Spinal cord (tissue), 10 donors: ENCODE results near the gene ABL1. TPM values are rescaled to one million over a fixed set of nuclear protein-coding genes. Genes with fewer than 3 reads are reported as not detected.
"Not testable (repeated sequence)": the region's sequence is repeated elsewhere in the genome, so short reads cannot be mapped to it uniquely, and the experiment has no call there.

ENCODE experiments used
- DNase-seq, 6 donors: peaks; one replicate each; pipeline versions ENCODE4 v3.0.0 to v3.0.0-alpha.2; 2013 to 2015; ENCODE audit warnings: low spot score in 6 of 6, low read depth in 4 of 6
- H3K27ac ChIP-seq: one replicate; pipeline ENCODE4 v1.5.1; 2013; ENCODE audit warnings: low read depth, low read length, control low read depth
- H3K27me3 ChIP-seq: one replicate; pipeline ENCODE4 v1.6.1; 2013; ENCODE audit warnings: low read length; ENCODE audit not compliant: control insufficient read depth, insufficient read depth
- H3K36me3 ChIP-seq: one replicate; pipeline ENCODE4 v1.6.1; 2013; ENCODE audit warnings: low read length; ENCODE audit not compliant: control insufficient read depth, insufficient read depth
- H3K4me1 ChIP-seq: one replicate; pipeline ENCODE4 v1.6.1; 2013; ENCODE audit warnings: low read length; ENCODE audit not compliant: control insufficient read depth, insufficient read depth
- H3K4me3 ChIP-seq: one replicate; pipeline ENCODE4 v1.5.1; 2013; ENCODE audit warnings: low read depth, low read length, control low read depth
- H3K9me3 ChIP-seq: one replicate; pipeline ENCODE4 v1.6.1; 2013; ENCODE audit warnings: low read length; ENCODE audit not compliant: control insufficient read depth, insufficient read depth
- WGBS: methylation state at CpG from one replicate; pipeline ENCODE4 v1.1.5; 2013; ENCODE audit warnings: missing lambda C conversion rate; ENCODE audit not compliant: insufficient coverage; 5-methylcytosine and 5-hydroxymethylcytosine counted together
- polyA plus RNA-seq, 2 donors: library from polyadenylated mRNA; unstranded; fragments of 120-200 nt; gene quantifications; one replicate each; pipeline ENCODE4 v1.2.1, GENCODE V29; 2013; ENCODE audit not compliant: insufficient read length in 2 of 2
- total RNA-seq, 2 donors: library from RNA; depleted of rRNA in 1 of 2; stranded (reverse); fragments of 120-200 nt in 1 of 2; fragments of >200 nt in 1 of 2; gene quantifications; one replicate each; pipeline versions ENCODE4 v1.2.3 to v1.2.4, GENCODE V29; 2013 to 2014
- donor health status: healthy.

ABL1 gene
- total and polyA plus RNA-seq, 4 donors, result 36.6 to 72.7 (median 63.6) TPM

DNA sequence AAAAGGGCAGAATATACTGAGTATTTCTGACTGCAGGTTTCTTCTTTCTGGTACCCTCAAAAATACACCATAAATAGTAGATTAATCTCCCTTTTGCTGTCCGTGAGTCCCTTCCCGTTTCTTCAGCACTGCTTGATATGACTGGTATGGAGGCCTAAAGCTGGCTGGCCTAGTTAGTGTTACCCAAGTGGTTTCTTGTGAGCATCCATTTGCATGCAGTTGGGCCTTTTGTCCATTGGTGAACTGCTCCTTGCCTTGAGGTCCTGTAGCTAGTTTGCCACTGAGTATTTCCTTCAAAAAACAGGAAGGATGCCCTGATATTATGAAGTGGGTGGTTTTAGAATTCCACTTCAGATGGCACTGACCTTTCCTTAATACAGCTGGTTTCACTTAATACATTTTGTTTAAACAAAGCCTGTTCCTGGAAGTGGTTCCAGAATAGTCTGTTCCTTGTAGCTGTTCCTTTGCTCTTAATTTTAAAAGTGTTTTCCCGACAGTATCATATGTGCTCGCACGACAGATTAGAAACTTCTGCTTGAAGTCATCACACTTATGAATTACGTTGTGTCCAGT lies 40.0 kb upstream of the ABL1 start:
- Histone ChIP-seq H3K4me3 (no peak overlapping the region), H3K27ac (no peak overlapping the region), H3K9me3 (no peaks in the 10 kb centered on the region), H3K27me3 (no peaks in the 10 kb centered on the region), H3K4me1 (no peaks in the 10 kb centered on the region), H3K36me3 (no peaks in the 10 kb centered on the region)
- DNase-seq, result no peak
- WGBS, result 80% methylated on average over 1 of the region's 6 CpGs

DNA sequence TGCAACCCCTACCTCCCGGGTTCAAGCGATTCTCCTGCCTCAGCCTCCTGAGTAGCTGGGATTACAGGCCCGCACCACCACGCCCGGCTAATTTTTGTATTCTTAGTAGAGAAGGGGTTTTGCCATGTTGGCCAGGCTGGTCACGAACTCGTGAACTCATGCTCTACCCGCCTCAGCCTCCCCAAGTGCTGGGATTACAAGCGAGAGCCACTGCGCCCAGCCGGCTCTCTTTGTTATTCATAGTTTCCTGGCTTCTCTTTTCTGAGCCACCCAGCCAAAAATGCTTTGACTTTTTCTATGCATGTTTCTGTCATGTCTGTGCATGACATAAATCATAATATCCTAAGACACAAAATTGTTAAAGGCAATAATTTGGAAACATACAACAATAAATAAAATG lies 31.9 kb upstream of the ABL1 start:
- DNase-seq, H3K27me3 ChIP-seq, H3K4me1 ChIP-seq, H3K4me3 ChIP-seq, H3K36me3 ChIP-seq, H3K9me3 ChIP-seq, H3K27ac ChIP-seq: not testable (repeated sequence)
- WGBS, result 82% methylated on average over 6 of the region's 11 CpGs

DNA sequence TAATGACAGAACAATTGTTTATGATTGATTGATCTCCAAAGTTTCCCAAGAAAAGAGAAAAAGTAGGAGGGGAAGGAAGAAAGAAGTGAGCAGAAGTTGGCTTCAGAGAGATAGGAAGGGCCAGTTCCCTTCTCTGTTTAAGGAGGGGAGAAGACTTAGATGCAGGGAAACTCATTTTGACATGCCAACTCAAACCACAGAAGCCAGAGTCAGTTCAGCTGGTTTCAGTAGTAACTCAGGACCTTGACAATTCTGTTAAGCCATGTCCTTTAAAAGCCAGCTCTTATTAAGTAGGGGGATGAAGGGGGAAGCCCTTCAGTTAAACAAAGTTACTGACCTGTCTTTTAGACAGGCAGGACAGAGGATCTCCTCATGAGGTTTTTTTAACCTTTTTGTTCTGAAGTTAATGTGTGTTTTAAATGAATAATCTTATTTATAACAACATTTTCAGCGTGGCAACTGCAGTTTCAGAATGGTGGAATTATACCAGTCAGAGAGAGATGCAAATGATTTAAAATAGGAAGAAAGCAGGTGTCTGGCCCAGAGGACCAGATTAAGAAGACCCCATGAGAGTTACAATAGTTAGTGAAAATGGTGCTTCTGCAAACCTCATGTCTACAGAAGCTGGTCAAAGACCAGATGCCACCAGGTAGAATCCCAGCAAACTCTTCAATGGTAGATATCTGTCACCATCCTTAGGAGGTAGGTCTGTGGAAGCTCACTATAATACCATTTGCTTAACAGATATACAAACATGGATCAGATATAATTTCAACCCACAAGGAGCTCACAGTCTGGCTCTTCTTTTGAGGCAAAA lies 29.3 kb upstream of the ABL1 start:
- H3K27ac ChIP-seq, result no peak overlapping the region
- peak in 1 of 6 donors; percentile 16 for DNase-seq

DNA sequence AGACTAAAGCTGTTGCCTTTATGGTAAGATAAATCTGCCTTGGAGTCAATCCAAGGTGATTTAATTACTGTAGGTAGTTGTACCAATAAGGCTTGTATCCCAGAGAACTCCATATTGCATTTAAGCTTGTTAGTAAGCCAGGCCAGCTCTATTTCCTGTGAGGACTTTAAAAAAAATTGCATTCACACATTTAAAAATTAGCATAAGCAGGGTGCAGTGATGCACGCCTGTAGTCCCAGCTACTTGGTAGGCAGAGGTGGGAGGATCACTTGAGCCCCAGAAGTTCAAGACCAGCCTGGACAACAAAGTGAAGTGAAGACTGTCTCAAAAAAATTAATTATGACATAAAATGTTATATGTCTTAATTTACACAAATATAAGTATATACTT lies 28.7 kb upstream of the ABL1 start:
- Histone ChIP-seq H3K9me3 (no peaks in the 10 kb centered on the region), H3K4me3 (no peak overlapping the region), H3K27me3 (no peaks in the 10 kb centered on the region), H3K27ac (no peak overlapping the region), H3K4me1 (no peaks in the 10 kb centered on the region), H3K36me3 (no peaks in the 10 kb centered on the region)
- DNase-seq, result peak in 2 of 6 donors; percentile 33 to 70
- WGBS, result no CpG with 5 or more reads among the region's 1 CpG

More for the DNA sequence above, 29.3 kb upstream of the ABL1 start:
- no CpG with 5 or more reads among the region's 1 CpG for WGBS
- Histone ChIP-seq H3K9me3 (no peaks in the 10 kb centered on the region), H3K4me3 (no peak overlapping the region), H3K4me1 (no peaks in the 10 kb centered on the region), H3K36me3 (no peaks in the 10 kb centered on the region), H3K27me3 (no peaks in the 10 kb centered on the region)

DNA sequence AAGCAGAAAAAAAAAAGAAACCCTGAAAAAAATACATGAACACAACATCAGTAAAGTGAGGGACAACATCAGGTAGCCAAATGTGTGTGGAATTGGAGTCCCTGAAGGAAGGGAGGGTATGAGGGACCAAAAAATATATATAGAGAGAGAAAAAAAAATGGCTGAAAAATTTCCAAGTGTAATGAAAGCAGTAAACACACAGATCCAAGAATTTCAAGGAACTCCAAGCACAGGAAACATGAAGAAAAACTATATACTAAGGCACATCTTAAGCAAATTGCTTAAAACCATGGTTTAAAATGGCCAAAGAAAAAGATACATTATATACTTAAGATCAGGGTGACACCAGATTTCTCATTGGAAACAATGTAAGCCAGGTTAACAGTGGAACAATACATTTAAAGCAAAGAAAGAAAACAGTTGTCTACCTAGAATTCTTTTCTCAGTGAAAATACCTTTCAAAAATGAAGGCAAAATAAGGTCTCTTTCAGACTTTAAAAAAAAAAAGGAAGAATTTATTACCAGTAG lies 24.4 kb upstream of the ABL1 start:
- Histone ChIP-seq H3K27ac (no peak overlapping the region), H3K27me3 (no peaks in the 10 kb centered on the region), H3K4me1 (no peaks in the 10 kb centered on the region), H3K4me3 (no peak overlapping the region), H3K36me3 (no peaks in the 10 kb centered on the region), H3K9me3 (no peaks in the 10 kb centered on the region)
- DNase-seq, result no peak

DNA sequence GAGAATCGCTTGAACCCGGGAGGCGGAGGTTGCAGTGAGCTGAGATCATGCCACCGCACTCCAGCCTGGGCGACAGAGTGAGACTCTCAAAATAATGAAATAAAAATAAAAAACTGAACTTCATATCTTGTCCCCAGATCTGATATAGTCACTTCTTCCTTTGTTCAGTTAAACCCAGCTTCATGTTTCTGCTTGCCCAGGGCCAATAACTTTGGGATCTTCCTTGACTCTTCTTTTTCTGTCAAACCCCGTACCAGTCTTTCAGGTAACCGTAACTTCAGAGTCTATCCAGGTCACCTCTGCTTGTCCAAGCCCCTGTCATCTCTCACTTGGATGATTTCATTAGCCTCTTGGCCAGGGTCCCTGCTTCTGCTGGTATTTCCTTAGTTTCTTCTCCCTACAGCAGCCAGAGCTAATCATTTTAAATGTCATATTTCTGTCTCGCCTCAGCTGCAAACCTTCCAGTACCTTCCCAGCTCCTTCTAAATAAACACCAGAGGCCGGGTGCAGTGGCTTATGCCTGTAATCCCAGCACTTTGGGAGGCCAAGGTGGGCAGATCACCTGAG lies 19.7 kb upstream of the ABL1 start:
- Histone ChIP-seq H3K9me3 (no peaks in the 10 kb centered on the region), H3K27me3 (no peaks in the 10 kb centered on the region), H3K27ac (no peak overlapping the region), H3K4me3 (no peak overlapping the region), H3K4me1 (no peaks in the 10 kb centered on the region), H3K36me3 (no peaks in the 10 kb centered on the region)
- WGBS, result 96% methylated on average over 4 of the region's 9 CpGs
- no peak for DNase-seq

DNA sequence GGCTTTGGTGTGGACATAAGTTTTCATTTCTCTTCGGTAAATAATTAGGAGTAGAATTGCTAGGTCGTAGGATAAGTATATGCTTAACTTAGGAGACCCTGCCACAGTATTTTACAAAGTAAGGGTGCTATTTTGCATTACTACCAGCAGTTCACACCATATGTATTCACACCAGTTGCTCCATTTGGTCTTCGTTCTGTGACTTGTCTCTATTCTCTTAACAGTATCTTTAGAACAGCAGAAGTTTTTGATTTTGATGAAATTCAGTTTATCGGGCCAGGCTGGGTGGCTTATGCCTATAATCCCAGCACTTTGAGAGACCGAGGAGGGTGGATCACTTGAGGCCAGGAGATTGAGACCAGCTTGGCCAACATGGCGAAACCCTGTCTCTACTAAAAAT lies 17.1 kb upstream of the ABL1 start:
- H3K27me3 ChIP-seq, result no peaks in the 10 kb centered on the region
- H3K4me1 ChIP-seq, result peaks cover 5% of the 10 kb centered on the region
- H3K4me3 ChIP-seq, result no peak overlapping the region
- no peaks in the 10 kb centered on the region for H3K36me3 ChIP-seq
- no peak for DNase-seq
- H3K27ac ChIP-seq, result no peak overlapping the region
- 93% methylated on average over 2 of the region's 6 CpGs for WGBS
- no peaks in the 10 kb centered on the region for H3K9me3 ChIP-seq

DNA sequence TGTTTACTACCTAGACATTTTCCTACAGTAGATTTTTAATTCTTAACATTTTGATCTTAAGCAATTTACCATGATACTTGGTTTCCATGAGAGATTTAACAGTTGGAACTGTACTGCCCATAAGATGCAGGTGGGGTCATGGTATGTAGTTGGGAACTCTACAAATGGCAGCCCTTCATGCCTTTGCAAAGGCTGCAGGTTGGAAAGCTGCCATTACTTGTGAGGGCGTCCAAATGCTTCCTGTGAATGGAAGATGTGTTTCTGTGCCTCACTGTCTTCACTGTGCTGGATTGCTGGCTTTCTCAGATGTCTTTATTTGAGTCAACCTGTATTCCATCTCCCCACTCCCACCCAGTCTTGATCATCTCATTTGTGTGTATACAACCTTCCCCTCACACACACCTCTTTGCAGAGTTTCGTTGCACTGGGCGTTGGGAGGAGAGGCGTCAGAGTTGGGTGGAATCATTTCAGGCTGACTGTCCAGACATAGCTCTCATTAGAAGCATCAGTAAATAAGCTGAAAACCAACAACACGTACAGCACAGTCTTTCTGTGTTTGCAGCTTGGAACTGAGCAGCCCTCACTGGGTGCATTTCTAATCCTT lies 14.8 kb upstream of the ABL1 start:
- H3K9me3 ChIP-seq, result no peaks in the 10 kb centered on the region
- H3K4me3 ChIP-seq, result no peak overlapping the region
- peak overlapping the region; percentile 44 for H3K27ac ChIP-seq
- H3K27me3 ChIP-seq, result no peaks in the 10 kb centered on the region
- DNase-seq, result peak in 2 of 6 donors; percentile 69 to 74
- 18% methylated on average over 2 of the region's 5 CpGs for WGBS
- peaks cover 18% of the 10 kb centered on the region for H3K4me1 ChIP-seq
- no peaks in the 10 kb centered on the region for H3K36me3 ChIP-seq

DNA sequence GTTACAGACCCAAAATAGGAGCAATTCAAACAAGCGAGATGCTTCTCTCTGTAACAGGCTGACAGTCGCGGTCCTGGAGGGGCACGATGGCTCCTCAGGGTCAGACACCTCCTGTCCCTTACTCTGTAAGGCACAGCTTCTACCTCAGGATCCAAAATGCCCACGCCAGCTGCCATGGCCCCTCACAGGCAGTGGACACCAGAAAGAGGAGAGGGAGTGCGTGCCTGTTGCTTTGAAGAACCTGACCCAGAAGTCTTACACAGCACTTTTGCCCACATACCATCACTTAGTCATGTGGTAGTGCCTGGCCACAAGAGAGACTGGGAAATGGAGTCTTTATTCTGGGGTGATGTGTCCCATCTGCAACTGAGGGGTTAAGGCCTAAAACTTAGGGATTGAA lies 11.6 kb upstream of the ABL1 start:
- H3K27ac ChIP-seq, result peak overlapping the region; percentile 93
- H3K27me3 ChIP-seq, result no peaks in the 10 kb centered on the region
- DNase-seq, result no peak
- H3K4me1 ChIP-seq, result peaks cover 23% of the 10 kb centered on the region
- H3K36me3 ChIP-seq, result no peaks in the 10 kb centered on the region
- no peak overlapping the region for H3K4me3 ChIP-seq
- 64% methylated on average over 5 of the region's 6 CpGs for WGBS
- H3K9me3 ChIP-seq, result no peaks in the 10 kb centered on the region
